Uterus (tissue), 2 donors: Measurements from ENCODE around the gene RENBP.

ENCODE experiments used
- POLR2A ChIP-seq, 2 donors: fragments of 450-650 bp; IDR thresholded peaks; one replicate each; pipeline ENCODE4 v1.6.1; 2016; ENCODE audit warnings: antibody characterized with exemption in 2 of 2, mild to moderate bottlenecking in 1 of 2, moderate library complexity in 1 of 2
- TF ChIP-seq, protein P1 (sequence below), 4 experiments: fragments of 200-600 bp in 2 of 4; fragments of 450-650 bp in 2 of 4; sonication (generic) in 2 of 4; IDR thresholded peaks; one replicate each; pipeline ENCODE4 v1.5.1; 2016 to 2019; ENCODE audit warnings: antibody characterized with exemption in 4 of 4, mild to moderate bottlenecking in 2 of 4, moderate library complexity in 1 of 4

DNA sequence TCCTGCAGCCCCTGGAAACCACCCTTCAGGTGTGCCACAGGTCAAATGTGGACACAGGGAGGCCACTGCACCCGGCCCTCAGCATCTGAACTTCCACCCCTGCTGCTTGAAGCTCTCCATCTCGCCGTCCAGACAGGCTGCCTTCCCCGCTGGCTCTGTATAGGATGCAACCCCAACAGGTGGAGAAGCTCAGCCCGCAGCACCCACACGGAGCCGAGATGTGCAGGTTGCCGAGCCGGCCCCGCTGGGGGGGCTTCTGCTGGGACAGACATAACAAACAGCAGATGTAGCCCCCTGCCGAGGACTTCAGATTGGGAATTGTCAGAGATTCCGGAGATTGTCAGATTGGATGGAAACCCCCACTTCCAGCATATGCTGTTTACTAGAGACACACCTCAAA, 48.6 kb upstream of the RENBP start:
- TF ChIP-seq, protein P1, sequence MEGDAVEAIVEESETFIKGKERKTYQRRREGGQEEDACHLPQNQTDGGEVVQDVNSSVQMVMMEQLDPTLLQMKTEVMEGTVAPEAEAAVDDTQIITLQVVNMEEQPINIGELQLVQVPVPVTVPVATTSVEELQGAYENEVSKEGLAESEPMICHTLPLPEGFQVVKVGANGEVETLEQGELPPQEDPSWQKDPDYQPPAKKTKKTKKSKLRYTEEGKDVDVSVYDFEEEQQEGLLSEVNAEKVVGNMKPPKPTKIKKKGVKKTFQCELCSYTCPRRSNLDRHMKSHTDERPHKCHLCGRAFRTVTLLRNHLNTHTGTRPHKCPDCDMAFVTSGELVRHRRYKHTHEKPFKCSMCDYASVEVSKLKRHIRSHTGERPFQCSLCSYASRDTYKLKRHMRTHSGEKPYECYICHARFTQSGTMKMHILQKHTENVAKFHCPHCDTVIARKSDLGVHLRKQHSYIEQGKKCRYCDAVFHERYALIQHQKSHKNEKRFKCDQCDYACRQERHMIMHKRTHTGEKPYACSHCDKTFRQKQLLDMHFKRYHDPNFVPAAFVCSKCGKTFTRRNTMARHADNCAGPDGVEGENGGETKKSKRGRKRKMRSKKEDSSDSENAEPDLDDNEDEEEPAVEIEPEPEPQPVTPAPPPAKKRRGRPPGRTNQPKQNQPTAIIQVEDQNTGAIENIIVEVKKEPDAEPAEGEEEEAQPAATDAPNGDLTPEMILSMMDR (IDR thresholded peaks at IDR 0.05), result no peak
- TF ChIP-seq POLR2A (IDR thresholded peaks at IDR 0.05), result no peak
